ENCODE measurements around the gene PRKCZ. TPM values are rescaled to one million over a fixed set of nuclear protein-coding genes. Genes with fewer than 3 reads are reported as not detected.
A peak's percentile ranks its signal among the peaks of the same experiment; 100 is the strongest.

Gene PRKCZ
- total and polyA plus RNA-seq, 9 of the 15 experiments (the other 6 are each of a cell fraction or from before 2014, with no cell fraction given): 0.07 to 3.1 (median 1.3) TPM

DNA sequence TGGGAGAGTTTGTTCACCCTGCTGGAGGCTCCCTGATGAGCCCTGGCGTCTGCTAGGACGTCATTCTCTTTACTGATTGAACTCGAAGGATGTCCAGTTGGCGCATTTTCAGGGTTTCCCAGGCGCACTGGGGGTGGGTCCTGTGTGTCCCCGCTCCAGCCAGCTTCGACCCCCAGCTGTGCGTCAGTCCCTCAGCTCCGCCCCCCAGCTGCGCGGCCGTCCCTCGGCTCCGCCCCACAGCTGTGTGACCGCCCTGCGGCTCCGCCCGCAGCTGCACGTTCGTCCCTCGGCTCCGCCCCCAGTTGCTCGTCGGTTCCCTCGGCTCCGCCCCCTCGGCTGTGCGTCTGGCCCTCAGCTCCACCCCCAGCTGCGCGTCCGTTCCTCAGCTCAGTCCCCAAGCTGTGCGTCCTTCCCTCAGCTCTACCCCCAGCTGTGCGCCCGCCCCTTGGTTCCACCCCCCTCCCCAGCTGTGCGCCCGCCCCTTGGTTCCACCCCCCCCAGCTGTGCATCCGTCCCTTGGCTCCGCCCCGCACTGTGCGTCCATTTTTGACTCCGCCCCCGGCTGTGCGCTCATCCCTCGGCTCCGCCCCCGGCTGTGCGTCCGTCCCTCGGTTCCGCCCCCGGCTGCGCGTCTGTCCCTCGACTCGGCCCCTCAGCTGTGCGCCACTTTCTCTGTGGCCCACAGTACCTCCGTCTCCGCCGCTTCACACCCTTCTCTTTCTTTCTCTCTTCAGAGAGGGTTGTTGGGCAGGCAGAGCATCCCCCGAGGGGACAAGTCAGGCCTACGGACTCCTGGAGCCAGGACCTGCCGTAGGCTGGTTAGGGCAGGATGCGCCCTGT, 83.0 kb downstream of the PRKCZ start:
- Histone ChIP-seq H3K79me2 (ENCODE audit: control insufficient read depth, insufficient read depth, low read length) (no peaks in the 10 kb centered on the region), H3K4me1 (replicated peaks in 1 of 2; ENCODE audit: control insufficient read depth in 2 of 2, insufficient read depth in 2 of 2, low read length in 2 of 2) (peaks cover 8 to 49% of the 10 kb centered on the region in 2 experiments), H2AFZ (ENCODE audit: low read depth, low read length) (peak overlapping the region; percentile 95), H3K9ac (ENCODE audit: insufficient read depth in 1 of 2, low read depth in 2 of 2, low read length in 2 of 2) (peak overlapping the region; percentile 56 to 78; a peak in 3 of 4 replicates), H3K27me3 (ENCODE audit: control insufficient read depth in 2 of 2, insufficient read depth in 2 of 2, low read length in 2 of 2) (peaks cover 53 to 69% of the 10 kb centered on the region in 2 experiments), H3K9me3 (replicated peaks; ENCODE audit: control insufficient read depth, insufficient read depth, low read depth, low read length) (no peaks in the 10 kb centered on the region), H3K4me2 (ENCODE audit: insufficient read depth, low read length) (peak overlapping the region; percentile 93), H3K36me3 (ENCODE audit: control insufficient read depth, insufficient read depth, low read length) (no peaks in the 10 kb centered on the region), H3K9me1 (ENCODE audit: control insufficient read depth, insufficient read depth, low read length) (peaks cover 7% of the 10 kb centered on the region), H3K27ac (ENCODE audit: extremely low read depth, low read depth, low read length) (peak overlapping the region; percentile 34; the same call in 1 of the 3 replicates), H4K20me1 (replicated peaks; ENCODE audit: control insufficient read depth, insufficient read depth, low read length) (0 out of 2 replicates have a peak, but pooled peaks cover 12% of the 10 kb centered on the region), H3K4me3 (peak overlapping the region; percentile 35)
- ChIA-PET POLR2A (interaction anchor here (0.5 to 0.9 kb wide), 3 partner anchors 10 to 31 kb away, joined by 3 to 4 read pairs (median 3); no protein-coding TSS in a partner anchor), CTCF (ENCODE audit: low intra/inter-chr PET ratio) (interaction anchor here (1.6 to 2.0 kb wide), 2 partner anchors 41 to 249 kb away, joined by 8 to 13 read pairs; no protein-coding TSS in a partner anchor)
- DNase-seq (ENCODE audit: extremely low read depth in 1 of 4, low spot score in 3 of 4): peak; percentile 98 to 99 (median 99)
- ATAC-seq: peak; percentile 97
- in situ Hi-C loops (cut with MboI) (no loop called here), intact Hi-C loops (cut with micrococcal nuclease) (loop anchor here (2.0 kb wide), 1 partner anchor 42 kb away; no protein-coding TSS in a partner anchor)
- peak; percentile 94 for FAIRE-seq
- BruUV-seq (replicated peaks): no TSS peak
- 4% methylated on average over 53 of the region's 63 CpGs for WGBS (ENCODE audit: insufficient coverage, low coverage, missing lambda C conversion rate)
- TF ChIP-seq, protein P1, sequence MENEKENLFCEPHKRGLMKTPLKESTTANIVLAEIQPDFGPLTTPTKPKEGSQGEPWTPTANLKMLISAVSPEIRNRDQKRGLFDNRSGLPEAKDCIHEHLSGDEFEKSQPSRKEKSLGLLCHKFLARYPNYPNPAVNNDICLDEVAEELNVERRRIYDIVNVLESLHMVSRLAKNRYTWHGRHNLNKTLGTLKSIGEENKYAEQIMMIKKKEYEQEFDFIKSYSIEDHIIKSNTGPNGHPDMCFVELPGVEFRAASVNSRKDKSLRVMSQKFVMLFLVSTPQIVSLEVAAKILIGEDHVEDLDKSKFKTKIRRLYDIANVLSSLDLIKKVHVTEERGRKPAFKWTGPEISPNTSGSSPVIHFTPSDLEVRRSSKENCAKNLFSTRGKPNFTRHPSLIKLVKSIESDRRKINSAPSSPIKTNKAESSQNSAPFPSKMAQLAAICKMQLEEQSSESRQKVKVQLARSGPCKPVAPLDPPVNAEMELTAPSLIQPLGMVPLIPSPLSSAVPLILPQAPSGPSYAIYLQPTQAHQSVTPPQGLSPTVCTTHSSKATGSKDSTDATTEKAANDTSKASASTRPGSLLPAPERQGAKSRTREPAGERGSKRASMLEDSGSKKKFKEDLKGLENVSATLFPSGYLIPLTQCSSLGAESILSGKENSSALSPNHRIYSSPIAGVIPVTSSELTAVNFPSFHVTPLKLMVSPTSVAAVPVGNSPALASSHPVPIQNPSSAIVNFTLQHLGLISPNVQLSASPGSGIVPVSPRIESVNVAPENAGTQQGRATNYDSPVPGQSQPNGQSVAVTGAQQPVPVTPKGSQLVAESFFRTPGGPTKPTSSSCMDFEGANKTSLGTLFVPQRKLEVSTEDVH (IDR thresholded peaks at IDR 0.05; ENCODE audit: low read depth, partially characterized antibody): no peak
- TF ChIP-seq NCOA2 (IDR thresholded peaks at IDR 0.05; ENCODE audit: partially characterized antibody in 2 of 2) (no peak), NFIC (IDR thresholded peaks at IDR 0.05) (no peak), HNRNPLL (IDR thresholded peaks at IDR 0.05; ENCODE audit: low read depth, low read length, poor library complexity, severe bottlenecking) (peak; percentile 75), MAZ (CRISPR knock-in tag; conservative IDR thresholded peaks at IDR 0.05 in 1 of 2, IDR thresholded peaks at IDR 0.05 in 1 of 2) (peak in 1 of 2 experiments; percentile 80; a peak in 3 of 4 replicates), SAP30 (IDR thresholded peaks at IDR 0.05; ENCODE audit: borderline replicate concordance, insufficient read depth, low read depth, low read length, poor library complexity, severe bottlenecking) (peak; percentile 73), POLR2G (IDR thresholded peaks at IDR 0.05; ENCODE audit: low read depth, low read length) (peak; percentile 69), FOSL1 (tag; conservative IDR thresholded peaks at IDR 0.05) (0 out of 2 replicates have a peak, but pooled peaks have one; percentile 9)
- TF ChIP-seq, protein P2, sequence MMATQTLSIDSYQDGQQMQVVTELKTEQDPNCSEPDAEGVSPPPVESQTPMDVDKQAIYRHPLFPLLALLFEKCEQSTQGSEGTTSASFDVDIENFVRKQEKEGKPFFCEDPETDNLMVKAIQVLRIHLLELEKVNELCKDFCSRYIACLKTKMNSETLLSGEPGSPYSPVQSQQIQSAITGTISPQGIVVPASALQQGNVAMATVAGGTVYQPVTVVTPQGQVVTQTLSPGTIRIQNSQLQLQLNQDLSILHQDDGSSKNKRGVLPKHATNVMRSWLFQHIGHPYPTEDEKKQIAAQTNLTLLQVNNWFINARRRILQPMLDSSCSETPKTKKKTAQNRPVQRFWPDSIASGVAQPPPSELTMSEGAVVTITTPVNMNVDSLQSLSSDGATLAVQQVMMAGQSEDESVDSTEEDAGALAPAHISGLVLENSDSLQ (IDR thresholded peaks at IDR 0.05): peak; percentile 40; the same call in 1 of the 2 replicates
- TF ChIP-seq, protein P3, sequence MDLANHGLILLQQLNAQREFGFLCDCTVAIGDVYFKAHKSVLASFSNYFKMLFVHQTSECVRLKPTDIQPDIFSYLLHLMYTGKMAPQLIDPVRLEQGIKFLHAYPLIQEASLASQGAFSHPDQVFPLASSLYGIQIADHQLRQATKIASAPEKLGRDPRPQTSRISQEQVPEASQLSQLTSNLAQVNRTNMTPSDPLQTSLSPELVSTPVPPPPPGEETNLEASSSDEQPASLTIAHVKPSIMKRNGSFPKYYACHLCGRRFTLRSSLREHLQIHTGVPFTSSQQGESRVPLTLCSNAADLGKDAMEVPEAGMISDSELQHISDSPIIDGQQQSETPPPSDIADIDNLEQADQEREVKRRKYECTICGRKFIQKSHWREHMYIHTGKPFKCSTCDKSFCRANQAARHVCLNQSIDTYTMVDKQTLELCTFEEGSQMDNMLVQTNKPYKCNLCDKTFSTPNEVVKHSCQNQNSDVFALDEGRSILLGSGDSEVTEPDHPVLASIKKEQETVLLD (IDR thresholded peaks at IDR 0.05): 0 out of 2 replicates have a peak, but pooled peaks have one; percentile 20
- TF ChIP-seq, protein P4, sequence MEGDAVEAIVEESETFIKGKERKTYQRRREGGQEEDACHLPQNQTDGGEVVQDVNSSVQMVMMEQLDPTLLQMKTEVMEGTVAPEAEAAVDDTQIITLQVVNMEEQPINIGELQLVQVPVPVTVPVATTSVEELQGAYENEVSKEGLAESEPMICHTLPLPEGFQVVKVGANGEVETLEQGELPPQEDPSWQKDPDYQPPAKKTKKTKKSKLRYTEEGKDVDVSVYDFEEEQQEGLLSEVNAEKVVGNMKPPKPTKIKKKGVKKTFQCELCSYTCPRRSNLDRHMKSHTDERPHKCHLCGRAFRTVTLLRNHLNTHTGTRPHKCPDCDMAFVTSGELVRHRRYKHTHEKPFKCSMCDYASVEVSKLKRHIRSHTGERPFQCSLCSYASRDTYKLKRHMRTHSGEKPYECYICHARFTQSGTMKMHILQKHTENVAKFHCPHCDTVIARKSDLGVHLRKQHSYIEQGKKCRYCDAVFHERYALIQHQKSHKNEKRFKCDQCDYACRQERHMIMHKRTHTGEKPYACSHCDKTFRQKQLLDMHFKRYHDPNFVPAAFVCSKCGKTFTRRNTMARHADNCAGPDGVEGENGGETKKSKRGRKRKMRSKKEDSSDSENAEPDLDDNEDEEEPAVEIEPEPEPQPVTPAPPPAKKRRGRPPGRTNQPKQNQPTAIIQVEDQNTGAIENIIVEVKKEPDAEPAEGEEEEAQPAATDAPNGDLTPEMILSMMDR (IDR thresholded peaks at IDR 0.05 in 2 of 3, conservative IDR thresholded peaks at IDR 0.05 in 1 of 3; ENCODE audit: insufficient read depth in 2 of 3, low read depth in 1 of 3, low read length in 3 of 3): peak in 1 of 3 experiments; percentile 3; a peak in 1 of 6 replicates
